CD4-positive, alpha-beta T cell treated with Interleukin-17A for 1 hour (primary cell): Measurements from ENCODE around the gene ZNF543.
"Not testable (repeated sequence)": the region's sequence is repeated elsewhere in the genome, so short reads cannot be mapped to it uniquely, and the experiment has no call there.

Experiments used
- DNase-seq: peaks from one replicate; pipeline ENCODE4 v3.0.0-alpha.2; 2020

ZNF543 gene

GRCh38 chr19:57320180-57321084, at the start of gene ZNF543:
TSS of gene ZNF543 (plus strand) at chr19:57320472. CDS start at chr19:57320854, 382 bp downstream.
- DNase-seq, result peak; percentile 95

GRCh38 chr19:57271280-57271679, 49.0 kb upstream of the ZNF543 start:
- DNase-seq, result no peak

- no peak for DNase-seq
Observed at GRCh38 chr19:57273014-57273413, 47.3 kb upstream of the ZNF543 start.

- DNase-seq, result no peak
Observed at GRCh38 chr19:57276430-57276829, 43.8 kb upstream of the ZNF543 start.

- not testable (repeated sequence) for DNase-seq
Observed at GRCh38 chr19:57278481-57278880, 41.8 kb upstream of the ZNF543 start.

DNA sequence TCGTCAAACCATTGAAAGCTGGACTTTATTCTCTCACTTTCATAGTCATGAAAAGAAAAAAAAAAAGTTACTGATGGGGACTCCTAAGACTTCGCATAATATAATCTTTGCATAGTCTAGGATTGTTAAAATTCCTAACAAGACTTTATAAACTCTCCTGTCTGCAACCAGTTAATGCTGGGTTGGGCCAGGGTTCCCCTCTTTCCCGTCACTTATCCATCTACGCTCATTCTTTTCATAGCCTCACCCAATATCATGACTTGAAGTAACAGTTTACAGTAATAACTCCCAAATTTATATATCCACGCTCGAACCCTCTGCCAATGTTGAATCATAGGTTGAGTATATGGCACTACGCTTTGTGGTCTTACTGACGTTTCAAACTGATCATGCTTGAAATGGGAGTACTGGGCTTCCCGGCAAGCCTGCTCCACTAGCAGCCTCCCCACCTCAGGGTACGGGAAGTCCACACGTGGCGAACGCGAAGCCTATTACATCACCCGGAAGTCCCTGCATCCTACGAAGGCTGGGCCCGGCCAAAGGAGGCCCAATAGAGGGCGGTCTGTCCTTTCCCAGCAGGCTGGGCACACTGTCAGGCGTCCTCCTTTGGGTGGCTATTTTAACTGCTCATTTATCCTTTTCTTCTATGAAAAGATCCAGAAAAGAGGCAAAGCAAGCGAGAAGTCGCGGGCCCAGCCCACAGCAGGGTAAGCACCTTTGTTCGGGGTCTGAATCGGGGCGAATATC, 40.7 kb upstream of the ZNF543 start:
- peak; percentile 90 for DNase-seq

DNA sequence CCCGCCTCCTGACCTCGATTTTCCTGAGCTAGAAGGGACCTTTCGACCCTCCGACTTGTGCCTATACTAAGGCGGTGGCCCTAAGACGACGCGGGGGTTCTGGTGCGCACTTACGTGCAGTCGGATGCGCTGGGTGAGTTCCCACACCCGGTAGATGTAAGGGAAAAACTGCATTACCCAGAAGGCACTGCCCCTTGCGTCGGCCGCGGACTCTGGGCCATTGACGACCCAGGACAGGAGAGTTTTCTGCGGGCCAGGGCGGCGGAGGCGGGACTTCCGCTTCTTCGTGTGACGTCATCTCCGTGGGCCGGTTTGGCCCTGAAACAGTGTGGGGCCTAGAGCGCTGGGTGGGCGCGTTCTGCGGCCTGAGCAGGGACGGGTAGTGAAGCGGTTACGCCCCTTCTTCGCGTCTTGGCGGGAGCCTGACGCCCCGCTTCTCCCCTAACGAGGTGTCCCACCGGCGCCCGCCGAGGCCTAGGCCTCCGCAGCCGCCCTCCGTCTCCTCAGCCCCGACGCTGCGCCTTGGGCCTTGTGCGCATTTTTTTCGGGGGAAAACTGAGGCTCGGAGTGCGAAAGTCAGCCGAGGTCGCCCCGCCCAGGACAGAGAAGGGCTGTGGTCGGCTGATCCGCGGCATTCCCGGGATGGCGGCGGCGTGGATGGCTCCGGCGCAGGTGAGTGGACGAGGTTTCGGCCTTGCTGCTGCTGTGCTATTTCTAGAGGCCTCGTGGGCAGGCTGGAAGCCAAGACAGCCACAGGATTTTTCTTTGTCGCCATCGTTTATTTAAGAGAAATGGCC, 39.9 kb upstream of the ZNF543 start, which contains the start of gene ZNF460:
TSS of gene ZNF460 (plus strand) at position 321 of the 797 bp plus-strand sequence. CDS start at position 643, 322 bp downstream.
- DNase-seq, result peak; percentile 98

DNA sequence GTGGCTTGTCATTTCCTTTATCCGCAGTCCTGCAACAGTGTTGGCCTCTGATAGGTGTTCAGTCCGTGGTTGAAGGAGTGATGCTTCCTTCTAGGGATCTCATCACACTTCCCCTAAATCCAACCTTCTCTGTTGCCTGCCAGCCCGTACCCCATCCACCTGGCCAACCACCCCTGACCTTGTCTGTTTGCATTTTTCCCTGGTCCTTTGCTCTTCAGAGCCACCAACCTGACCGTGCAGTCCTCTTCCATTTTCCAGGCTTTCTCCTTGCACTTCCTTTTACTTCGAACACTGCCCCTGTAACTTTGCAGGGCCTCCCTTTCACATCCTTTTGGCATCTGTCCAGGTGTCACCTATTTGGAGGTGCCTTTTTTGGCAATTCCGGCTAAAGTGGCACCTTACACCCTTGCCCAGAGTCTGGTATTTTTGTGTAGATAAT, 39.3 kb upstream of the ZNF543 start:
- peak; percentile 73 for DNase-seq

- no peak for DNase-seq
Observed at GRCh38 chr19:57282011-57282643, 38.1 kb upstream of the ZNF543 start.

GRCh38 chr19:57288373-57288772, 31.9 kb upstream of the ZNF543 start:
- no peak for DNase-seq

DNA sequence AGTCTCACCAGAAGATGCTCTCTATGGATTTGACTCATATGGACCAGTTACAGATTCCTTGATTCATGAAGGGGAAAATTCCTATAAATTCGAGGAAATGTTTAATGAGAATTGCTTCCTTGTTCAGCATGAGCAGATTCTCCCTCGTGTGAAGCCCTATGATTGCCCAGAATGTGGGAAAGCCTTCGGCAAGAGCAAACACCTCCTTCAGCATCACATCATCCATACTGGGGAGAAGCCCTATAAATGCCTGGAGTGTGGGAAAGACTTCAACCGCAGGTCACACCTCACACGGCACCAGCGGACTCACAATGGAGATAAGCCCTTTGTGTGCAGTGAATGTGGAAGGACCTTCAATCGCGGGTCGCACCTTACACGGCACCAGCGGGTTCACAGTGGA, 29.3 kb upstream of the ZNF543 start:
- no peak for DNase-seq

DNA sequence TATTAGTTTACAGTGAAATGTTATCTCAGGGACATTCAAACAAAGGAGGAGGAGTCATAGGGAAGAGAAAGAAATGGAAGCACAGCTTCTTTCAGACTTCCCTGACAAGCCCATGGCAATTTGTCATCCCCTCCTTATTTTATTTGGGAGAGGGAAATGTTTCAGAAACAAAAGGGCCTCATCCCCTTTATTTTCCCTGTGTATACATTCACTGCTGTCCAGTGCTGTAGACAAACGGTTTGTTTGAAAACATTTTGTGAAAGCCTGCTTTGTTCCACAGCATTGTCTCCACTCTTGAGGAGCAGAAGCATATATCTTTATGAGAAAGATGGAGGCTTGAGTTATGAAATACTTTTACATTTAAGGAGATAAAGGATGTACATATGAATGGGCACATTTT, 27.7 kb upstream of the ZNF543 start:
- no peak for DNase-seq

DNA sequence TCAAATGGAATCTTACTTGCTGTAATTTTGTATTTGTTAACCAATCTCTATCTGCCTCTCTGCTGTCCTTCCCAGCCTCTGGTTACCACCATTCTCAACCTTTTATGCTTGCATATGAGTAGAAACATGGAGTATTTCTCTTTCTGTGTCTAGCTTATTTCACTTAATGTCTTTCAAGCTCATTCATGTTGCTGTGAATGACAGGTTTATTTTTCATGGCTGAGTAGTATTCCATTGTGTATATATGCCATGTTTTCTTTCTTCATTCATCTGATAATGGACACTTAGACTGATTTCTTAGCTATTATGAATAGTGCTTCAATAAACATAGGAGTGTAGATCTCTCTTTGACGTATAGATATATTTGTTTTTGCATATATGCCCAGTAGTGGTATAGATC, 26.6 kb upstream of the ZNF543 start:
- DNase-seq, result no peak

DNA sequence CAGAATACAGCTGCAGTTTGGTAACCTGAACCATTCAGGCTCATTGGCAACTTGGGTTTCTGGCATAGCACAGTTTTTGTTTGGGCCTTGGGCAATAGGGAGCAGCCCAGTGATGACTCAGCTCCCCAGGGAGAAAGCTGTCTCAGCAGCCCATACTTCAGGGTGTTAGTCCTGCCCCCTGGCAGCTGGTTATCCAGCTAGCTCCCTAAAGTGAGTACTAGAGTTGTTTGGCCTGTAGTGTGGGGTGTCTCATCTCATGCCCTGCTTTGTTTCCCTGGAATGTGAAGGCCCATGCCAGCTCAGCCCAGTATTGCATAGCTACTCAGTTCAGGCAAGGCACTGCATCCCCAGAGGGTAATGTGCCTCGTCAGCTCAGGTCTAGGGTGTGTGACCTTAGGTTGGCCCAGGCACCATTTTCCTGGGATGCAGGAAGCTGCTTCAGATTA, 18.2 kb upstream of the ZNF543 start:
- DNase-seq, result no peak

GRCh38 chr19:57302727-57303401, 17.4 kb upstream of the ZNF543 start:
- DNase-seq, result no peak

DNA sequence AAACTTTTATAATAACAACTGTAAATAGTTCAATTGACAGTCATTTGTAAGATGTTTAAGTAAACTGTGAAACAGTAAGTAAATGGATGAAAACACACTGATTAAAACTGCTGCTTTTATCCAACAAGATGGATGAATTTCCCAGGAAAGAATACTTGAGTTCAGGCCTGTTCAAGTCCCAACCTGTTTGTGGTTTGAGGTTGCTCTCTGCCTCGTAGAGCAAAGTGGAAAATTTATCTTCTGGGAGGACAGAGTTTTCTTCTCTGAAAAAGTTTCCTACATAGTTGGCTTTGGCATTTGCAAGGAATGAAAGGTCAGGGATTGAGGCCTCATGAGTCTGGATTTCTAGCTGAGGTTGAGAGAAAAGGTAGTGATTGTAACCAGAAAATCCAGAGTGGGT, 15.2 kb upstream of the ZNF543 start:
- no peak for DNase-seq

DNA sequence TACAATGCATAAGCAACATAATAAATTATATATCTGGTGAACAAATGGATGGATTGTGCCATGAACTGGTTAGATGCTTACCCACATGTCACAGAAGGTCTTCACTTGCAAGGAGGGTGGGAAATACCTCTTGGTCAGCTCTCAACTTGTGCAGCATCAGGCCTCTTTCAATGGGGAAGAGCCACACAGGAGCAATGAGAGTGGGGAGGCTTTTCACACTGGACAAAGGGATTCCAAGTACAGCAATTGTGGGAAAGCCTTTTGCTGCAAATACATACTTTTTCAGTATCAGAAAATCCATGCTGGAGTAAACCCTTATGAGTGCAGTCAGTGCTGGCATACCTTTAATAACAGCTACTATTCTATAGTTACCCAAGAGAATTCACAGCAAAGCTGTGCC, 11.8 kb upstream of the ZNF543 start:
- no peak for DNase-seq

DNA sequence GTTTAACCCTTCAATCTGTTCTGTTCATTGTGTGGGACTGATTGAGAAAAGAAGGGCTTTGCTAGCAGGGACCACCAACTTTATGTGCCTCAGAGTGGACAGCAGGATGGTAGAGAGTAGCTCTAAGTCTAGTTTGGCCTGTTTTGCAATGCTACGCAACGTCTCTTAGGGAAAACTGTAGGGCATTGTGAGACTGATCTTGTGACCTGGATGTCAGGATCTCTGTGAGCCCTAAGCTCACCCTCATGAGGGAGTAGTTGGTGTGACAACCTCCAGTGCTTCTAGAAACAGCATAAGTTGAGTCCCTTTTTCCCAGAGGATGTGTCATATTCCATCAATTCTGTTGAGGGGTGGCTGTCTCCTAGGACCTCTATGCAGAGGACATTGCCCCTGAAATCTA, 9.5 kb upstream of the ZNF543 start:
- DNase-seq, result no peak

- DNase-seq, result no peak
Observed at GRCh38 chr19:57314146-57314545, 6.1 kb upstream of the ZNF543 start.

DNA sequence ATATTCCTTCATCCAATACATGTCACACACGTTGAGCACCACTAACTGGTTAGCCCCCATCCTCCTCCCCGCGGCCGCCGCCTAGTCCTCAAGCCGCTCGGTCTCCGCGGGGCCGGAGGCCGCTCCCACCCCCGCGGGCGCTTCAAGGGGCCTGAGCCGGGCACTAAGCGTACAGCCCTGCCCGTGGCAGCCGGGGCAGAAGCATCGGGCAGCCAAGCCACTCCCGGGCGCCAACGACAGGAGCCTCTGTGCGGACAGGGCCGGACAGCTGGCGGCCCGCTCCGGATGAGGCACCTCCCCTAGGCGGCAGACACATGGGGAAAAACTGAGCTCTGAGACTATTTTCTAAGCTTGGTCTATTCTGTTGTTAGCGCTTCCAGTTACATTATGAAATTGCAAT, 2.8 kb upstream of the ZNF543 start:
- DNase-seq, result no peak

GRCh38 chr19:57319869-57320179, 448 bp upstream of the ZNF543 start:
- no peak for DNase-seq

- no peak for DNase-seq
Observed at GRCh38 chr19:57321116-57321515, 844 bp downstream of the ZNF543 start.
